GM18511 (cell line): Measurements from ENCODE around the gene RELL2.
"Not testable (repeated sequence)": the region's sequence is repeated elsewhere in the genome, so short reads cannot be mapped to it uniquely, and the experiment has no call there.

ENCODE experiments used
- ATAC-seq: cut with Tn5 transposase; IDR thresholded peaks from one replicate; pipeline ENCODE4 v1.9.1; 2021; ENCODE audit warnings: mild to moderate bottlenecking, moderate library complexity; ENCODE audit not compliant: unreplicated experiment

Gene RELL2

GRCh38 chr5:141636413-141637122 lies at the start of gene RELL2, which contains the start of gene HDAC3:
Gene RELL2, plus strand, starts transcription at chr5:141636997. Its CDS starts 1,229 bp downstream, at chr5:141638226.
Gene HDAC3, minus strand, starts transcription at chr5:141636849. Its CDS starts 59 bp downstream, at chr5:141636790.
- peak; percentile 71 for ATAC-seq

DNA sequence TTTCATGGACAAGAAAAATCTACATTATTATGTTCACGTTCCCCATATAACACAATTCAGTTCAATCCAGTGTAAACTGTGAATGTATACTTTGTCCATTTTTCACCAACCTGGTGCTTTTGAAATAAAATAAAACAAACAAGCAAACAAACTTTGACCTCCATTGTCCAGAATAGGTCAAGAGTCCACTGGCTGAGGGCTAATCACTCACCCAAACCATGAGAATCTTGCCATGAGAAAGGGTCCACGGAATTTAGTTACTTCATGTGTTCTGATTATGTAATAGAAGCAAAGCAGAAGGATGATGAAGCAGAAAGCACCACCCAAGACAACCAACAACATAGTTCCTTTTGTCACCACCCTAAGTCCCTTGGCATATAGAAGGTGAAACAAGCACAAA lies 46.7 kb upstream of the RELL2 start:
- ATAC-seq: no peak

DNA sequence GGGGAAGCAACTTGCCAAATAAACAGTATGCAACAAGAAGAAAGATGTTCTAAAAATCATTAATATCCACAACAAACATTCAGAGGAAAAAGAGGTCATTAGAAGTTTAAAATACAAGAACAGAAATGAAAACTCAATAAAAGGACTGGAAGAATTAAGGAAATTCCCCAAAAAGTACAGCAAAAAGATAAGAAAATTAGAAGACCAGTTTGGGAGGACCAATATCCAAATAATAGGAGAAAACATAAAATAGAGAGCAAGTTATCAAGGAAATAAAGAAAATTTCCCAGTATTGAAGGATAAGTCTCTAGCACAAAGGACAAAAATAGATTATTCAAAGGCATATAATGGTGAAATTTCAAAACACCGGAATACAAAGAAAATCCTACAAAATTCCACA lies 39.9 kb upstream of the RELL2 start:
- no peak for ATAC-seq

DNA sequence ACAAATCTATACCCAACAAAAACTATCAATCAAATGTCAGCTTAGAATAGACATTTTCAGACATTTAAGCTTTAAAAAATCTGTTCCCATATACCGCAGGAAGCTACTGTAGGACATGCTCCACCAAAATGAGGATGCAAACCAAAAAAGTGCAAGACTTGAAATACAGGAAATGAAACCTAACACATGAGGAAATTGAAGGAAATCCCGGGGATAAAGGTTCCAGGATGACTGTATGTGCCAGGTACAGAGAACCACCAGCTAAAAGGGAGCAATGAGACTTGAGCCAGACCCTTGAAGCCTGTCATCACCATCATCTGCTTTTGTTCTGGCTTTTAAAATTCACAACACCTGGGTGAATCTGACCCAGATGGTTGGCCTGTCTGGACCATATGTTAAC lies 39.4 kb upstream of the RELL2 start:
- no peak for ATAC-seq

DNA sequence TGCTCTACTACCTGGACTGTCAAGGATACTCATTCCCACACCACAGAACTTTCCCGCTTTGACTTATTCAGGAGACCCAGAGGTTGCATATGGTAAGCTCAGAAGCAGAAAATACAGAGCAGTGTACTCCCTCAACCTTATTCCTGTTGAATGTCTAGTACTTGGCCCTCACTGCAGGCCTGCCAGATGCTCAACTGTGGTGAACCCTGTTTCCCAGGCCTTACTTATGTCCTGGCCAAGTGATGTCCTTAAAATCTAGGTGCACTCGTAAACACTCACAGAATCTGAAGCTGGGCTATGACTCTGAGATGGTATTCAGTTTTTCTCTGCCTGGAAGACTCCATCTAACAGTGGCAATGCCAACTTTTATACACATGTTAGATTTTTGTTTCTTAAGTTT lies 39.0 kb upstream of the RELL2 start:
- no peak for ATAC-seq

DNA sequence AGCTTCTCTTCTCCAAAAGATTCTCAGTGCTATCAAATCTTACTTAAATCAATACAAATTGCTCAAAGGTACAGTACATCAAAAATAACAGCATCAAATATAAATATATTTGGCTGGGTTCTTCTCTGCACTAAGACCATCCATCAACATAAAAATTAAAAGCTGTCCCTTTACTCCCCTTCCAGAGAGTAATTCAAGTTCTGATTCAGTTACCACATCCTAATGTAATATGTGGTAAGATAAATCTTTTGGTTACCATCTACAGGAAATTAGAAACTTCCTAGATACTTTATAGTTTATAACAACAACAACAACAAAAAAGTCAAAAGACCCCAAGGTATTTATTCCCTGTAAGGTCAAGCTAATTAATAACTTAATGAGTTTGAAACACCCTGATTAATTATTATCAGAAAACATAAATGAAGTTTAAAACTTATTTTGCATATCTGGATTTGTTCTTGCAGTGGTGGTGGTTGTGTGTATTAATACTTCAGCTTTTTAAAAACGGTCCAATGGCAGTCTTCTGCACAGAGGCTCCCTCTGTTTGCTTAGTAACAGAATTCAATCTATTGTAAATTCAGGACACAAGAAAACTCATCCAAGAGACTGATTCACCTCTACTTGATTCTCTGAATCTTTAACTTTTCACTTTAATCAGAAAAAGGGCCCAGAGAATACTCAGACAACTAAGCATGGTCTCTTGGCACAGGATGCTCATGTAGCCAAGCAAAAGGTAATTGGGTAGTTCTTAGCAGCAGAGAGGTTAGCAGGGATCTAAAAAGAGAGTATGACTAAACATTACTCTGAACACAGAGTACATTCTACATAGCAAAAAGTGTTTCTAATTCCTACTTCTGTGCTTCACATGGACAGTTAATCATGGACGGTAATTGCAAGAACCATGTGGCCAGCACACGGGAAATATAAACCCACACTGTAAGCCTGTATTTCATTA lies 38.1 kb upstream of the RELL2 start:
- peak; percentile 66 for ATAC-seq

DNA sequence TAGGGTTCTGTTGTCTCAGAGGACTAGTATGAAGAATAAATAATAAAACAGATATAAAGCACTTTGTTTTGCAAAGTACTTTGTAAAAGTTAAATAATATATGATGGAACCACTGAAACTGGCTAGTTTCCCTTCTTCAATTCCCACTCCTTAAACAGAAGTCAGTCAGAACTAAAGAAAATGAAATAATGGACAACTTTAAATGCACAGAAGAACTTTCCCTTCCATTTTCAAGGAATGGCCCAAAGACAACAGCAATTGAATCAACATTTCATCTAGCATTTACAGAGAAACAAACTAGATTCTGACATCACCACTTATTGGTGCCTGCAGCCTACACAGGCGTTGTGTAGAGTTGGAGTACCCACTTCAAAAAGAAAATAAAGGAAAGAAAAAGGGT lies 34.2 kb upstream of the RELL2 start:
- ATAC-seq: no peak

DNA sequence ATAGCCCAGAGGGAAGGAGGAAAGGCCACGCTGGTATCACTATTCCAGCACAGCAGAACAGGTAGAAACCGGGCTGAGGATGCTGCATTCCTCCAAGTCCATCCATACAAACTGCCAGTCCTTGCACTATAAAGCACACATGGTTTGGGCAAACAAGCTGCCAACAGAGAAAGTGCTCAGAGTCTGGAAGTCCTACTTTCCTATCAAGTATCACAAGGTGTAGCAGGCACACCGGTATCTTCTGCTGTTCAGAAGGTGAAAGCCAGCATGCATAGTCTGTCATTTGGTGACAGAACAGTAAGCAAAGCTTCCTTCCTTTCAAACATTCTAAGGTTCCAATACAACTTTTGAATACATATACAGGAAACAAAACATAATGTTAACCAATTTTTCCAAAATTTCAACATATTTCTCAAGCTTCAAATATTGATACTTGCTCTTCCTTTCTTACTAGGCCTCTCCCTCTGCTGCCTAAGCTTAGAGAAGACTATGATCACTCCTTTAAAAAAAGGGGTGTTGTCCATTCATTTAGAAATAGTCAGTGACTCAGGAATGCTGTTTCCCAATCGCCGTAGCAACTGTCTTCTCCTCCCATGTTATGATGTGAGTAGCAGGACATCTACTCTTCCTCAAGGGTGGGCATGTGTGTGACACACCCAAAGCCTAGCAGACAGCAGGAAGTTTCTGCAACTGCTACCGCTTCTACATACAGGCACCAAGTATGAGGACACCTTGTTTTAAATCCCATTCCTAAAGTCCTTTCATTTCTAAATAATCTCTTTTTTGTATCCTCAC lies 32.7 kb upstream of the RELL2 start:
- ATAC-seq: no peak

DNA sequence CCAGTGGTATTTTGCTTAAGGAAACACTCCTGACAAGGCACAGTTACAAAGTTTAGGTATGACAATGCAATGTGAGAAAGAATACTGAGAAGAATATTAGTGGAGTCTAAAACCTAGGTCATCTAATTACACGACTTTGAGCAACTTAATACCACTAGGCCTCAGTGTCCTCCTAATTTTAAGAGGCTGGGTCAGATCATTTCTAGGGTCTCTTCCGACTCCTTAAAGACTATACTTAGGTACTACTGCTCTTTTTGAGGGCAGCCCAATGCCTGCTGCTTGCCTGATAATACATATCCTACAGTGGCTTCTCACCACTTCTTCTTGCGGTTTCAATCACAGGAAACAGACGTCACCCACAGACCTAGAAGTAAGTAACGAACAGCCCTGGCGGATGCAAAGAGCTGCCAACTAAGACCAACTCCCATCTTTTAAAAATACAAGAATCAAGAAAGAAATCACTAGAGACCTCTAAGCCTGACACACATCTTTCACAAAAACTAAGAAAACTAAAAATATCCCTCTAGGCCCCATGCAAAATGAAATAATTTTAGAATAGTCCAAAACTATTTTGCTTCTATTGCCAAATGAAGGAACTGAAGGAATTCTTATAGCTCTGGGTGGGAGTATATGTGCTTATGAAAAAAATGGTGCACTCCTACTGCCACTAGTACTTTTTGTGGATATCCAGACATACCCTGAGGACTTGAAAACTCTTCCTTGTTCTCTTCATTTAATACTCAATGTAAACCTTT lies 31.1 kb upstream of the RELL2 start:
- ATAC-seq: peak; percentile 98

- no peak for ATAC-seq
Observed at GRCh38 chr5:141608046-141608445, 28.8 kb upstream of the RELL2 start.

DNA sequence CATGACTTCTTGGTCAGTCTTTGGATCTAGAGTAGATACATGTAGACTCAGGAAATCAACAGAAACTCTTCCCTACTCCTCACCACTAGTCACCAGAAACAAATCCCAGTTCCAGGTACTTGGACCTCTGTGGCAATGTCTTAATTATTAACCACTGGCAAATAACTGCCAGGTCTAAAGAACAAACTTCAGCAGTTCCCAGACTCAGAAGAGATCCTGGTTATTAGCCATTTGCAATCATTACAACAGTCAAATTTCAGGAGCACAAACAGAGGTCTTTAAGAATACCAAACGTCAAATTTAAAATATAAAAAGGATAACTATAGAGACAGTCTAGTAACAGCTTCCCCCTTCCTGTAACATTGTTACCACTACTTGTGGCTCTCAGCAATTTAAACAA lies 28.2 kb upstream of the RELL2 start:
- no peak for ATAC-seq

DNA sequence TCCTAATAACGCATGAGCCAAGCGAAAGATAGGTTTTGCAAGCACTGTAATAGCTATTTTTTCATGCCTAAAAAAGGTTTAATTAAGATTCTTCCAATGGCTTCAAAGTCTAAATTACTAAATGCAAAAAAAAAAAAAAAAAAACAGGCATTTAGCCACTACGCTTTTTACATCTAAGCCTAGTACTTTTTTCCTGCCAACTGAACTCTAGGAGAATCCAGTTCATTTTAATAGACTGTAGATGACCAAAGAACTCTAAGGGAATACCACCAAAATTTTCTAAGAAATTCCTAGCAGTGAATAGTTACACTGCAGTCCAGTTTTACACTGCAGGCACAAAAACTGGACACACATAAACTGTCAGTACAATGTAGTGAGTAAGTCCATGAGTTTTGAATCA lies 27.8 kb upstream of the RELL2 start:
- no peak for ATAC-seq

DNA sequence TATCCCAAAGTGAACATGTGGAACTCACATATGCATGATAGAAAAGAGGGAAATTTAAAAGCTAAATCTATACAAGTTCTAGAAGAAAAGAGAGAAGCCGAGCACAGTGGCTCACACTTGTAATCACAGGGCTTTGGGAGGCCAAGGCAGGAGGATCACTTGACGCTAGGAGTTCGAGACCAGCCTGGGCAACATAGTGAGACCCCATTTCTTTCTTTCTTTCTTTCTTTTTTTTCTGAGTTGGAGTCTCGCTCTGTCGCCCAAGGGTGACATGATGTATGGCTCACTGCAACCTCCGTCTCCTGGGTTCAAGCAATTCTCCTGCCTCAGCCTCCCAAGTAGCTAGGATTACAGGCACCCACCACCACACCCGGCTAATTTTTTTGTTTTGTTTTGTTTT lies 26.9 kb upstream of the RELL2 start:
- ATAC-seq: not testable (repeated sequence)

DNA sequence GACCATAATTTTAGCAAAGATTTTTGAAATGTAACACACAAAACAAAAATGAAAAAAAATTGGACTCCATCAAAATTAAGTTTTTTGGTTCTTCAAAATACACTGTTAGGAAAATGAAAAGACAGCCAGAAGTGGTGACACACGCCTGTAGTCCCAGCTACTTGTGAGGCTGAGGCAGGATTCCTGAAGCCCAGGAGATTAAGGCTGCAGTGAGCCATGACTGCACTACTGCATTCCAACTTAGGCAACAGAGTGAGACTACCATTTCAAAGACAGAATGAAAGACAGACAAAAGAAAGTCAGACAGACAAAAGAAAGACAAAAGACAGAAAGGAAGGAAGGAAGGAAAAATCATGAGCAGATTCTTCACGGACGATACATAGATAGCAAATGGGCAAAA lies 25.5 kb upstream of the RELL2 start:
- ATAC-seq: no peak

- ATAC-seq: no peak
Observed at GRCh38 chr5:141613344-141613743, 23.5 kb upstream of the RELL2 start.

DNA sequence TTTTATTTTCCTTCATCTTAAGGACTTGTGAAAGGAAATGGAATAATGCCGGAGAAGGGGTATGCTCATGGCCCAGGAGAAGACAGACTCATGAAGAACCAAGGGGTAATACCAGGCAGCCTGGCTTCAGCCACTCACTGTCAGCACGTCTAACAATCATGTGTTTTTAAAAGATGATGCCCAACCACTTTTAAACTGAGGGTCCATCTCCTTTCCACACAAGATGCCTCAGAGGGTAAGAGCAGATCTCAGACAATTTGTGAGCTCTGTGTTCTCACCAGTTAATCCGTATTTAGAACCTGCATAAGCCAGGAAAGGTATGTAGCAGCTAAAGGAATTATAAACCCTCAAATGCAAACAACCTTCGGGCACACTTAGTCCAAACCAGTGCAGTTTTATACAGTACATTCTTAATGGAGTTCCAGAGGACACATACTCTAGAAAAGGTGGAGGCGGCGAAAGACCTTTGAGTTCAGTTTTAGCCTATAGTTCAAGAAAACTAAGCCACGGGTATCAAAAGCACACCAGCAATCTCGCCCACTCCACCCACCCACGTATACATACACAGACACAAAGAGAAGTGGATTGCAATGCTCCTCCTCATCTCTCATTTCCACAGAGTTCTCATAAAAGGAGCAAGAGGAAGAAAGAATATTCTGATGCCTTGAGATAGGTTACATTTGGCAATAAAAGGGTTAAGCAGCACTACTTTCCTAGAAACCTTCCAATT lies 20.6 kb upstream of the RELL2 start:
- no peak for ATAC-seq

GRCh38 chr5:141617128-141617527 lies 19.7 kb upstream of the RELL2 start:
- ATAC-seq: no peak

GRCh38 chr5:141617682-141618029 lies 19.1 kb upstream of the RELL2 start:
- ATAC-seq: no peak

DNA sequence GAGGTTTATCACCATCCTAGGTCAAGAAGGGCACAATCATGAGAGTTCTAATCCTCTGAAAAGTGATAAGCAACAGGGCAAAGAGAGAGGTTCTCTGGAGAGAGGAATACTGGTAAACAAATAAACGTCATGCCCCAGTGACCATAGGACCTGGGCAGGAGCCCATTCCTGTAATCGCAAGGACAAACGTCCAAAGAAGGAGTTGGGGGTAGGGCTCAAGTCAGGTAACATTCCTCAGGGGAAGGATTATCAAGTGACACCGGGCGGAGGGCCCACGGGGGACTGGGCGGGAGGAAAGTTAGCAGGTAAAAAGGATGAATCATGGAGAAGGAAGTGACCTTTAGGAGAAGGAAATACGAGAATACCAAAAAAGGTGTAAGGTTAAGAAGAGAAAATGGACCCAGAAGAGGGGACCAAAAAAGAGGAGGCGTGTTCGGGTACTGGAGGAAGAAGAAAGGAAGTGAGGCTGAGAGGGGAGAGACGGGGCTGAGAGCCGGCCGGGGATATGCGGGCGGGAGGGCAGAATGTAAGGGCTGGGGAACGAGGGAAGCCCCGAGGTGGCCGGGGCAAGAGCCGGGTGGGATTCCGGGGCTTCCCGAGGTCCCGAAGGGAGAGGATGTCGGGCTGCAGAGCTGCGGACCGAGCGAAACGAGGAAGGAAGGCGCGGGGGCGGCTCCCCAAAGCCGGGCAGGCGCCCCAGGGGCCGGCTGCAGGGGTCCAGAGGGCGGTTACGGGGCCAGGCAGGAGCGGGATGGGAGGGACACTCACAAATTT lies 18.6 kb upstream of the RELL2 start:
- peak; percentile 41 for ATAC-seq
